ENCODE results near the gene ADGRA1.

DNA sequence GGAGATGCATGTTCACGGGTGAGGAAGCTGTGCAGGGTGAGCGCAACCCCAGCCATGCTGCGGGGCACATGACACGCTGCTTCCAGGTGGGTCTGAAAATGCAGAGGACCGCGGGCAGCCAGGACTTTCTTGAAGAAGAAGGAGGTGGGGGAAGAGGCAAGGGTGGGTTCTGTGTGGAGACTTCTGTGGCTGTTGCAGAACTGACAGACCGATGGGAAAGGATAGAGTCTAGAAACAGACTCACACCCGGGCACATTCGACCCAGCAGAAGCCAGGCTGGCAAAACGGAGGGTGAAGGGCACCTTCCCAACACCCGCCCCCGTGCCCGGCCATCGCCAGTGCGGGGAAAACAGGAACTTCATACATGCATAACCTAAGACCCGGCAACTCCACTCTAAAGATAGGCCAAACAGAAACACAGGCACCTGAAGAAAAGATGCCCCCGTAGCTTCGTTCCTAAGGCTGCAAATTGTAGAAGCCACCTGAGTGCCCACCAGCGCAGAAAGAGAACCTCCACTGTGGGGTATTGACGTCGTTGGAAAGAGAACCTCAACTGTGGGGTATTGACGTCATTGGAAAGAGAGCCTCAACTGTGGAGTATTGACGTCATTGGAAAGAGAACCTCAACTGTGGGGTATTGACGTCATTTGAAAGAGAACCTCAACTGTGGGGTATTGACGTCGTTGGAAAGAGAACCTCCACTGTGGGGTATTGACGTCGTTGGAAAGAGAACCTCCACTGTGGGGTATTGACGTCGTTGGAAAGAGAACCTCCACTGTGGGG lies 67.5 kb downstream of the ADGRA1 start:
- TF ChIP-seq POLR2AphosphoS5 (IDR thresholded peaks at IDR 0.05; ENCODE audit: low read depth, low read length) (no peak), POLR2A (IDR thresholded peaks at IDR 0.05; ENCODE audit: low read depth, low read length) (no peak)
